GM19351 (cell line): ENCODE data around the gene SGK1.
"Not testable (repeated sequence)": the region's sequence is repeated elsewhere in the genome, so short reads cannot be mapped to it uniquely, and the experiment has no call there.

Source experiments
- ATAC-seq: cut with Tn5 transposase; IDR thresholded peaks from one replicate; pipeline ENCODE4 v1.9.1; 2021; ENCODE audit warnings: mild to moderate bottlenecking, moderate library complexity; ENCODE audit not compliant: unreplicated experiment

The SGK1 gene

GRCh38 chr6:134328792-134329191 lies 10.9 kb upstream of the SGK1 start:
- no peak for ATAC-seq

DNA sequence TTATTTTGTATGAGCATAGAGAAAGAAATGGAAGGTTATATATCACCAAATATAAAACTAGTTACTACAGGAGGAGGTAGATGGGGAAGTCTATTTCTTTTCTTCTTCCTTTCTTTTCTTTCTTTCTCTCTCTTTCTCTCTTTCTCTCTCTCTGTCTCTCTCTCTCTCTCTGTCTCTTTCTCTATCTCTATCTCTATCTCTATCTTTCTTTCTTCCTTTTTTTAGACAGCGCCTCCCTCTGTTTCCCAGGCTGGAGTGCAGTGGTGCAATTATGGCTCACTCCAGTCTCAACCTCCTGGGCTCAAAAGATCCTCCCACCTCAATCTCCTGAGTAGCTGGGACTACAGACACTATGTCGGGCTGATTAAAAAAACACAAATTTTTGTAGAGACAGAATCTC lies 10.2 kb upstream of the SGK1 start:
- ATAC-seq, result no peak

DNA sequence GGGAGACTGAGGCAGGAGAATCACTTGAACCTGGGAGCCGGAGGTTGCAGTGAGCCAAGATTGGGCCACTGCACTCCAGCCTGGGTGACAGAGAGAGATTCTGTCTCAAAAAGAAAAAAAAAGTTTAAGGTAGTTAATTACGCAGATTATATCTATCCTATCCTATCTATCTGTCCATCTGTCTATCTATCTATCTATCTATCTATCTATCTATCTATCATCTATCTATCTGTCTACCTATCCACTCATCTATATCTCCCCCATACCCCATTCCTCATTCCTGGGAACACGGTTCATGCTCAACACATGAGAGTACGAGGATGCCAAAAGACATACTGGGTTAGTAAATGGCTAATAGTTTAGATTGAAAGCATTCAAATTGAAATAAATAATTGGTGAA lies 8.3 kb upstream of the SGK1 start:
- not testable (repeated sequence) for ATAC-seq

GRCh38 chr6:134324766-134325165 lies 6.9 kb upstream of the SGK1 start:
- no peak for ATAC-seq

DNA sequence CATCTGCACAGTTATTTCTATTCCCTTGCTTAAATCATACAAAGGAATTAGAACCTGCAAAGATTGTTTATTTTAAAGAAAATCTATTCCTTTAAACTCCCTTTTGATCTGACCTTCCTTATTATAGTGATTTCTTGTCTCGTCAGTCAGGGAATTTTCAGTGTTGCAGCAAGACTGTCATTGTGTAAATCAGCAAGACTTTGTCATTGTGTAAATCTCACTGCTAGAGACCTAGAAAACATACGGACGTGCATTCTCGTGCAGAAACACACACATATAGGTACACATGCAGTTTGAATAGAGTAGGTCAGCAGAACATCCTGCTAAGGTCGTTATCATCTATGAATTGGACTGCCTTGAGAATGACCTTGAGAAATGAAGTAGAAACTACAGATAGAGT lies 6.2 kb upstream of the SGK1 start:
- ATAC-seq, result no peak

GRCh38 chr6:134323698-134324097 lies 5.8 kb upstream of the SGK1 start:
- no peak for ATAC-seq

DNA sequence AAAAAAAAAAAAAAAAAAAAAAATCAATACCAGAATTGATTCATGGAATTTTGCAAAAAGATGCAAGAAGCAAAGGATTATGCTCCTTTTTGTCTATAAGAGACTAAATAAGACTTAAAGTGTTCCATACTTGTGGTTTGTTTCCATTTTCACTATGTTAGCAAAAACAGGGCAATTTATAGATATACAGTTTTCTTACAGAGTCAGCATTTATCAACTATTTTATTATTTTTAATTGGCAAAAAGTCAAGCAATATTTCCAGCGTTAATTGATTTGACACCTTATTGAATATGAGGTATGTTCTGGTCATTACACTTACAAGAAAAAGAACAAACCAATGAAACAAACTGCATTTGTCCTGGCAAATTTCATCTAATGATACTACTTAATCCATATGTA lies 5.4 kb upstream of the SGK1 start:
- no peak for ATAC-seq

DNA sequence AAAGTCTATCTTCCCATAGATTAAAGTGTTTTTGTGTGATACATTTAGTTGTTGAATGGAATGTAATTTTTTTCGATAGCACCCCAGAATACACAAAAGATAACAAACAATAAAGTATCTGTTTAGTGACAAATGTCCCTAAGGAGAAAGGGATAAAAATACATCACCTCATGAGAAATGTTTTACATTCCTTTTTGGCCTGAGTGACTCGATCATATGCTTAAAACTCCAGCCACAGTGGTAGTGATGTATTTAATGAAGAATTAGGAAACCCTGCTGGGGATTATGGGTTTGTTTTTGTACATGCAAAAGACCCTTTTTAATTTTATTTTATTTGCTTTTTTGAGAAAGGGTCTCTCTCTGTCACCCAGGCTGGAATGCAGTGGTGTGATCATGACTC lies 4.3 kb upstream of the SGK1 start:
- ATAC-seq, result no peak

GRCh38 chr6:134321246-134321645 lies 3.3 kb upstream of the SGK1 start:
- ATAC-seq, result no peak

- not testable (repeated sequence) for ATAC-seq
Observed at GRCh38 chr6:134319686-134320085, 1.8 kb upstream of the SGK1 start.

- no peak for ATAC-seq
Observed at GRCh38 chr6:134318974-134319281, 1.0 kb upstream of the SGK1 start.

GRCh38 chr6:134318236-134318973 lies 493 bp upstream of the SGK1 start:
- ATAC-seq, result no peak

GRCh38 chr6:134316733-134317431 lies 1.0 kb downstream of the SGK1 start:
- ATAC-seq, result no peak

DNA sequence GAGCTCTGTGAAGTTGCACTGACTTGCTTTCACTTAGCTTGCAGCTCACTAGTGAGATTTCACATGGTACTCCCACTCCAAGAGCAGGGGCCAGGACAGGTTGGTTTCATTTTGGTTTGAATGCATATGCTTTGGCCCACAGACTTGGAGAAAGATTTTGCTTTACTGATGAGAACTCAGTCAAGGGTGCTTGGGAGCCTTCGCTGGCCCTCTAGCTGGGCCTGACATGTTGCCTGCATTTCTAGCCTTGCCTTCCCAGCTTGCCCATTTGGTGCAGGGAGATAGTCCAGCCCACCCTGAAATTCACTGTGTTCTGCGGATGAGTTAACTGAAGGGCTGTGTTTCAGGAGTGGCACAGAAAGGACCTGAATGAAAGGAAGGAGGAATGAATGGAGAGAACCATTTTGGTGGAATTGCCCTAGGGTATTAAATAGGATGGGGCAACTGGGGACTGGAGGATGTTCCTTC lies 1.9 kb downstream of the SGK1 start:
- ATAC-seq, result peak; percentile 46

GRCh38 chr6:134315189-134315588 lies 2.7 kb downstream of the SGK1 start:
- ATAC-seq, result no peak

- no peak for ATAC-seq
Observed at GRCh38 chr6:134314006-134314821, 3.7 kb downstream of the SGK1 start.

DNA sequence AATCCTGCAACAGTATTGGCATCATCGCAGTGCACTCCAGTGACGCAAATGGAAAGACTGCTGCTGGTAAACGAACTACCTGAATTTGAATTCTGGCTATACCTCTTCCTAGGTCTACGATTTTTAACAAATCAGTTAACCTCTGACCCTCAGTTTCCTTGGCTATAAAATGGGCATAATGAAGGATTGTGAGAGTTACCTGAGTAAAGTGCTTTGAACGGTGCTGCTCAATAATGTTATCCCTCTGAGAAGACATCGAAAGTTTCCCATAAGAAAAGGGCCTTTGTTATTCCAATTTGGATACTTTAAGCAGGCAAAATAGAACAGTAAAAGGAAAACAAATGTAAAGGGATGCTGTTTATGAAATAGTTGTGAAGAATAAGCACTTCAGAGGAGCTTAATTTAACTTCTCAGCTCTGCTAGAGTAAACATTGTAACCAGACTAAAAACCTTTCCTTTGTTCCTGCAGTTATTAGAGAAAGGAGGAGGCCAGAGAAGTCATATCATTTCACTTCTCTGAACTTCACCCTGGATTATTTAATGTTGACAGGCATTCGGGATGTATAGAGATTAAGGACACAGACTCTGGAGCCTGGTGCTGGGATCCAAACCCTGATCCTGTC lies 5.8 kb downstream of the SGK1 start:
- no peak for ATAC-seq

DNA sequence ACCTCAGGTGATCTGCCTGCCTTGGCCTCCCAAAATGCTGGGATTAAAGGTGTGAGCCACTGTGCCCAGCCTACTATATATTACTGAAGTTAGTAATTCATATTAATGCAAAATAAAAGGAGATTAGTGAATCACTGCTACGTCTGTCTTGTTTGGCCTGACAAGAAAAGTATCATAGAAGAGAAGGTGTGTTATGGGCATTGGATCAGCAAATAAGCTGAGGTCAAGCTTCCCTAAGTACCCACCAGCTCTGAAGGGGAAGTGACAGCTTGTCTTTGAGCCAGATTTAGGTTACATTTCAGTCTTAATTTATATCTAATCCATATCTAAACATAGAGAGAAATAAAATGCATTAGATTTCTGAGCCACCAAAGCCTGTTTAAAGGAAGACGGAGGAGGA lies 7.1 kb downstream of the SGK1 start:
- ATAC-seq, result no peak

GRCh38 chr6:134309983-134310605 lies 7.8 kb downstream of the SGK1 start:
- ATAC-seq, result no peak

DNA sequence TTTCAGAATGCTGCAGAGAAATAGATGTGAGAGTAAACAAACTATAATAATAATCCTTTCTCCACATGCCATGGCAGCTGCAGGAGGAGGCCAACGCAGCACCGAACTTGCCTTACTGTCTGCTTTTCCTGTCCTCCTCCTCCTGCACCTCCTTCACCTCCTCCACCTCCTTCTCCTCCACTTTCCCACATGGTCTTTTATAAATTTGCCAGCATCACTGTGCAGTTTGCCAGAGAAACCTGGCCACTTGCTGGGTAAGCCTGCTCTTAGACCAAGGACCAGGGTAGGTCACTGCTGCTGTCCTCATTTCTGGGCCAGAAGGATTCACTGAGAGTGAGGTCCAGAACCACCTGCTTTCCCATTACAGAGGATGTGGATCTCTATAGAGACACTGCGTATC lies 8.7 kb downstream of the SGK1 start:
- no peak for ATAC-seq

DNA sequence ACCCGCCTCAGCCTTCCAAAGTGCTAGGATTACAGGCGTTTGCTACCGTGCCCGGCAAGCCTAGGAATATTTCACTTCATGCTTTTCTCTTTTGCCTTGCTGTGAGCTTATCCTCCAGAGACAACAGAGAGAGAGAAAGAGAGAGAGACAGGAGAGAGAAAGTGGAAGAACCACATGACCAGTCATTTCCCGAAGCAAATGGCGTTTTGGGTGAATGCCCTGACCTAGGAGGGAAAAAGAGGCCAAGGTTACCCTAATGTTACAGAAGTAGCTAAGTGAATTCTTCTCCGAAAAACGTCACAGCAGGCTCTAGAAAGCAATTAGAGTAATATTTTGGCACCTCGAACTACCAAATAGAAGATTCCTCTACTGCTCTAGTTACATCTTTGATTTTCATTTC lies 9.1 kb downstream of the SGK1 start:
- no peak for ATAC-seq
